ENCODE measurements around the gene NTRK3. TPM values are rescaled to one million over a fixed set of nuclear protein-coding genes. Genes with fewer than 3 reads are reported as not detected.

Gene NTRK3
- total and polyA plus RNA-seq, 4 donors: 0.21 to 2.9 (median 0.32) TPM

GRCh38 chr15:88075102-88075501, 181.4 kb downstream of the NTRK3 start (continued):
- TF ChIP-seq REST (IDR thresholded peaks at IDR 0.05): no peak
- TF ChIP-seq EGR1 (IDR thresholded peaks at IDR 0.05; ENCODE audit: low read depth in 2 of 2): no peak
- no peak for TF ChIP-seq HNF4G (IDR thresholded peaks at IDR 0.05)

GRCh38 chr15:88074386-88074785, 182.2 kb downstream of the NTRK3 start:
- H3K4me1 ChIP-seq (ENCODE audit: control insufficient read depth in 4 of 4, insufficient read depth in 4 of 4, low read length in 3 of 4): no peaks in the 10 kb centered on the region
- TF ChIP-seq YY1 (IDR thresholded peaks at IDR 0.05): no peak
- TF ChIP-seq RXRA (IDR thresholded peaks at IDR 0.05): no peak
- TF ChIP-seq CTCF (IDR thresholded peaks at IDR 0.05; ENCODE audit: low read depth, low read length, missing input control): no peak
- no peak for TF ChIP-seq JUND (IDR thresholded peaks at IDR 0.05)
- TF ChIP-seq MAX (IDR thresholded peaks at IDR 0.05): no peak
- no peak for TF ChIP-seq ATF3 (IDR thresholded peaks at IDR 0.05)
- TF ChIP-seq GABPA (IDR thresholded peaks at IDR 0.05 in 1 of 2, conservative IDR thresholded peaks at IDR 0.05 in 1 of 2): no peak
- TF ChIP-seq SP1 (IDR thresholded peaks at IDR 0.05): no peak
- no peak for TF ChIP-seq RAD21 (IDR thresholded peaks at IDR 0.05)
- no peak for TF ChIP-seq EGR1 (IDR thresholded peaks at IDR 0.05; ENCODE audit: low read depth in 2 of 2)
- no peak for TF ChIP-seq FOXA1 (IDR thresholded peaks at IDR 0.05)
- no peak for TF ChIP-seq HNF4G (IDR thresholded peaks at IDR 0.05)
- no peak for TF ChIP-seq REST (IDR thresholded peaks at IDR 0.05)
- no peak for TF ChIP-seq TAF1 (conservative IDR thresholded peaks at IDR 0.05)
- TF ChIP-seq ZBTB33 (IDR thresholded peaks at IDR 0.05): no peak
- no peak for TF ChIP-seq NR2F2 (IDR thresholded peaks at IDR 0.05)
- no peaks in the 10 kb centered on the region for H3K36me3 ChIP-seq (ENCODE audit: control insufficient read depth in 4 of 4, insufficient read depth in 3 of 4, low read depth in 1 of 4, low read length in 3 of 4)
- 79% methylated on average over 5 of the region's 5 CpGs for WGBS
- no peak overlapping the region for H3K9ac ChIP-seq (ENCODE audit: low read depth in 1 of 2, low read length in 2 of 2)
- DNase-seq (ENCODE audit: low spot score): no peak
- H3K27ac ChIP-seq (ENCODE audit: low read depth in 1 of 2, low read length in 2 of 2): no peak overlapping the region
- no peak overlapping the region for H3K4me3 ChIP-seq (ENCODE audit: low read depth in 1 of 3, low read length in 3 of 3)
- H3K9me3 ChIP-seq (ENCODE audit: control insufficient read depth in 4 of 4, low read length in 3 of 4): no peaks in the 10 kb centered on the region
- peaks cover 0 to 3% (median 0%) of the 10 kb centered on the region in 4 donors for H3K27me3 ChIP-seq (ENCODE audit: control insufficient read depth in 4 of 4, insufficient read depth in 4 of 4, low read length in 3 of 4)
